Measurements from ENCODE around the gene PRKAG2. TPM values are rescaled to one million over a fixed set of nuclear protein-coding genes. Genes with fewer than 3 reads are reported as not detected.
"Not testable (repeated sequence)": the region's sequence is repeated elsewhere in the genome, so short reads cannot be mapped to it uniquely, and the experiment has no call there.

The PRKAG2 gene
- polyA plus RNA-seq (ENCODE audit: insufficient read length in 4 of 4) = 10 to 100 TPM in 3 of 4 donors, 1 to 10 TPM in 1; 6.1 to 38.1 (median 33.6) TPM

- DNase-seq (ENCODE audit: low read depth in 4 of 4, low spot score in 3 of 4) = no peak
Observed at GRCh38 chr7:151876899-151877777, at the start of gene PRKAG2. Gene PRKAG2 (minus strand): TSS chr7:151877115. CDS start chr7:151876620, 495 bp downstream.

- DNase-seq (ENCODE audit: low read depth in 4 of 4, low spot score in 3 of 4) = no peak
Observed at GRCh38 chr7:151926336-151926712, 49.4 kb upstream of the PRKAG2 start.

- no peak for DNase-seq (ENCODE audit: low read depth in 4 of 4, low spot score in 3 of 4)
Observed at GRCh38 chr7:151925446-151926335, 48.8 kb upstream of the PRKAG2 start.

- no peak for DNase-seq (ENCODE audit: low read depth in 4 of 4, low spot score in 3 of 4)
Observed at GRCh38 chr7:151924508-151924907, 47.6 kb upstream of the PRKAG2 start.

- no peak for DNase-seq (ENCODE audit: low read depth in 4 of 4, low spot score in 3 of 4)
Observed at GRCh38 chr7:151924001-151924400, 47.1 kb upstream of the PRKAG2 start.

GRCh38 chr7:151923097-151923876 lies 46.4 kb upstream of the PRKAG2 start:
- no peak for DNase-seq (ENCODE audit: low read depth in 4 of 4, low spot score in 3 of 4)

- DNase-seq (ENCODE audit: low read depth in 4 of 4, low spot score in 3 of 4) = no peak
Observed at GRCh38 chr7:151921451-151921850, 44.5 kb upstream of the PRKAG2 start.

GRCh38 chr7:151920488-151920887 lies 43.6 kb upstream of the PRKAG2 start:
- no peak for DNase-seq (ENCODE audit: low read depth in 4 of 4, low spot score in 3 of 4)

- no peak for DNase-seq (ENCODE audit: low read depth in 4 of 4, low spot score in 3 of 4)
Observed at GRCh38 chr7:151919595-151919994, 42.7 kb upstream of the PRKAG2 start.

- DNase-seq (ENCODE audit: low read depth in 4 of 4, low spot score in 3 of 4) = no peak
Observed at GRCh38 chr7:151918510-151918843, 41.6 kb upstream of the PRKAG2 start.

- DNase-seq (ENCODE audit: low read depth in 4 of 4, low spot score in 3 of 4) = no peak
Observed at GRCh38 chr7:151917791-151918509, 41.0 kb upstream of the PRKAG2 start.

GRCh38 chr7:151914051-151914450 lies 37.1 kb upstream of the PRKAG2 start:
- no peak for DNase-seq (ENCODE audit: low read depth in 4 of 4, low spot score in 3 of 4)

- not testable (repeated sequence) for DNase-seq (ENCODE audit: low read depth in 4 of 4, low spot score in 3 of 4)
Observed at GRCh38 chr7:151910655-151911054, 33.7 kb upstream of the PRKAG2 start.

- not testable (repeated sequence) for DNase-seq (ENCODE audit: low read depth in 4 of 4, low spot score in 3 of 4)
Observed at GRCh38 chr7:151907115-151907514, 30.2 kb upstream of the PRKAG2 start.

GRCh38 chr7:151905766-151906165 lies 28.9 kb upstream of the PRKAG2 start:
- DNase-seq (ENCODE audit: low read depth in 4 of 4, low spot score in 3 of 4) = no peak

- DNase-seq (ENCODE audit: low read depth in 4 of 4, low spot score in 3 of 4) = no peak
Observed at GRCh38 chr7:151905353-151905752, 28.4 kb upstream of the PRKAG2 start.

GRCh38 chr7:151904270-151904669 lies 27.4 kb upstream of the PRKAG2 start:
- no peak for DNase-seq (ENCODE audit: low read depth in 4 of 4, low spot score in 3 of 4)

- DNase-seq (ENCODE audit: low read depth in 4 of 4, low spot score in 3 of 4) = no peak
Observed at GRCh38 chr7:151903249-151904032, 26.5 kb upstream of the PRKAG2 start.

- DNase-seq (ENCODE audit: low read depth in 4 of 4, low spot score in 3 of 4) = no peak
Observed at GRCh38 chr7:151902311-151902710, 25.4 kb upstream of the PRKAG2 start.

Data from left renal pelvis (tissue), 4 donors.